Measurements from ENCODE around the gene DDX11.
A peak's percentile ranks its signal among the peaks of the same experiment; 100 is the strongest.
"Not testable (repeated sequence)": the region's sequence is repeated elsewhere in the genome, so short reads cannot be mapped to it uniquely, and the experiment has no call there.

The DDX11 gene

GRCh38 chr12:31067656-31068055, 6.0 kb upstream of the DDX11 start:
- not testable (repeated sequence) for DNase-seq

GRCh38 chr12:31070971-31071740, 2.5 kb upstream of the DDX11 start:
- DNase-seq: not testable (repeated sequence)

GRCh38 chr12:31072962-31073361, 698 bp upstream of the DDX11 start:
- not testable (repeated sequence) for DNase-seq

- DNase-seq: not testable (repeated sequence)
Measured at GRCh38 chr12:31074333-31074874, 744 bp downstream of the DDX11 start.

GRCh38 chr12:31076150-31076549, 2.5 kb downstream of the DDX11 start:
- DNase-seq: not testable (repeated sequence)

- DNase-seq: not testable (repeated sequence)
Measured at GRCh38 chr12:31077095-31077494, 3.4 kb downstream of the DDX11 start.

- DNase-seq: not testable (repeated sequence)
Measured at GRCh38 chr12:31077998-31078397, 4.3 kb downstream of the DDX11 start.

GRCh38 chr12:31079421-31079820, 5.8 kb downstream of the DDX11 start:
- not testable (repeated sequence) for DNase-seq

- peak; percentile 43 for DNase-seq
Measured at GRCh38 chr12:31080221-31080620, 6.6 kb downstream of the DDX11 start.

GRCh38 chr12:31081274-31081673, 7.6 kb downstream of the DDX11 start:
- not testable (repeated sequence) for DNase-seq

- DNase-seq: not testable (repeated sequence)
Measured at GRCh38 chr12:31084241-31084640, 10.6 kb downstream of the DDX11 start.

- not testable (repeated sequence) for DNase-seq
Measured at GRCh38 chr12:31086032-31086431, 12.4 kb downstream of the DDX11 start.

GRCh38 chr12:31087486-31087885, 13.8 kb downstream of the DDX11 start:
- not testable (repeated sequence) for DNase-seq

GRCh38 chr12:31087956-31088355, 14.3 kb downstream of the DDX11 start:
- not testable (repeated sequence) for DNase-seq

GRCh38 chr12:31089072-31089471, 15.4 kb downstream of the DDX11 start:
- DNase-seq: no peak

- DNase-seq: not testable (repeated sequence)
Measured at GRCh38 chr12:31091629-31092028, 18.0 kb downstream of the DDX11 start.

GRCh38 chr12:31092718-31093117, 19.1 kb downstream of the DDX11 start:
- DNase-seq: not testable (repeated sequence)

- DNase-seq: not testable (repeated sequence)
Measured at GRCh38 chr12:31095080-31095860, 21.6 kb downstream of the DDX11 start.

- not testable (repeated sequence) for DNase-seq
Measured at GRCh38 chr12:31096251-31097065, 22.8 kb downstream of the DDX11 start.

GRCh38 chr12:31097819-31098218, 24.2 kb downstream of the DDX11 start:
- not testable (repeated sequence) for DNase-seq

- not testable (repeated sequence) for DNase-seq
Measured at GRCh38 chr12:31098363-31098762, 24.7 kb downstream of the DDX11 start.

- not testable (repeated sequence) for DNase-seq
Measured at GRCh38 chr12:31098771-31099170, 25.1 kb downstream of the DDX11 start.
